Pancreas (tissue), 10 donors: ENCODE results near the gene RALB. TPM values are rescaled to one million over a fixed set of nuclear protein-coding genes. Genes with fewer than 3 reads are reported as not detected.

ENCODE experiments used
- ATAC-seq, 4 donors: fragments of 200-7000 bp; cut with Tn5 transposase; one replicate each; pipeline versions ENCODE4 v1.8.0 to v1.9.1; 2020; ENCODE audit warnings: mild to moderate bottlenecking in 4 of 4, moderate library complexity in 4 of 4
- DNase-seq, 6 donors: peaks; one replicate each; pipeline ENCODE4 v3.0.0-alpha.2; 2020
- FAIRE-seq: peaks from 2 replicates; lab custom pipeline; 2012; peaks lifted over from hg19 to GRCh38; lab: Jason Lieb, UNC
- H3K27ac ChIP-seq, 4 donors: fragments of 200-600 bp; sonication (generic); 1 replicate in 3 of 4; 2 replicates in 1 of 4; pipeline versions ENCODE4 v1.5.0 to v1.8.0; 2020
- H3K27me3 ChIP-seq, 4 donors: fragments of 200-600 bp; one replicate each; pipeline ENCODE4 v1.8.0; 2021
- H3K36me3 ChIP-seq, 3 donors: fragments of 200-600 bp; sonication (generic) in 1 of 3; one replicate each; pipeline versions ENCODE4 v1.5.0 to v1.8.0; 2020 to 2021
- H3K4me1 ChIP-seq, 3 donors: fragments of 200-600 bp; one replicate each; pipeline ENCODE4 v1.8.0; 2021
- H3K4me3 ChIP-seq, 4 donors: fragments of 200-600 bp; sonication (generic) in 2 of 4; one replicate each; pipeline versions ENCODE4 v1.5.0 to v1.8.0; 2020 to 2021
- H3K9me3 ChIP-seq, 4 donors: fragments of 200-600 bp; one replicate each; pipeline ENCODE4 v1.8.0; 2021
- WGBS, 2 donors: extraction: QIAGEN DNeasy Blood & Tissue Kit; methylation state at CpG; one replicate each; pipeline ENCODE4 v1.1.7; 2013; 5-methylcytosine and 5-hydroxymethylcytosine counted together
- intact Hi-C, 3 donors: fragments of 100-400 bp; cut with DNase I; formaldehyde crosslinking; loops; one replicate each; pipeline versions ENCODE4 v1.11.1 to v1.14.2; 2022
- polyA plus RNA-seq, 2 donors: library from polyadenylated mRNA; stranded (reverse); fragments of 200-250 nt; gene quantifications; one replicate each; pipeline ENCODE4 v1.2.3, GENCODE V29; 2013
- total RNA-seq, 6 donors: library from RNA; stranded (reverse); fragmentation: NEBNext Ultra II Directional in 4 of 6; extraction: Animal tissue kit (Norgen Biotek cat#: 25700) in 4 of 6; gene quantifications; one replicate each; pipeline versions ENCODE4 v1.2.1 to v1.2.4, GENCODE V29; 2021 to 2023
- TF ChIP-seq, protein P1 (sequence below), 4 donors: fragments of 200-600 bp; sonication (generic) in 3 of 4; IDR thresholded peaks; one replicate each; pipeline versions ENCODE4 v1.5.0 to v1.8.0; 2021; ENCODE audit warnings: antibody characterized with exemption in 4 of 4
- donor health status: healthy with polysubstance abuse.
- donor health status: DM: no; HTN: no; CAD: no; lungs with moderate emphysema.
- donor health status: DM: no; HTN: no; CAD: no.
- donor health status: control.
- donor health status: control.
- donor health status: Bipolar disorder and iron deficiency.
- donor health status: DM: yes; HTN: yes; CAD: no.
- donor health status: DM: no; HTN: no; CAD: no.
- donor health status: DM: no; HTN: no; CAD: no.
- donor health status: DM: yes; HTN: yes; CAD: no.

RALB gene
- total and polyA plus RNA-seq, 8 donors = 9.8 to 24.2 (median 15.4) TPM

DNA sequence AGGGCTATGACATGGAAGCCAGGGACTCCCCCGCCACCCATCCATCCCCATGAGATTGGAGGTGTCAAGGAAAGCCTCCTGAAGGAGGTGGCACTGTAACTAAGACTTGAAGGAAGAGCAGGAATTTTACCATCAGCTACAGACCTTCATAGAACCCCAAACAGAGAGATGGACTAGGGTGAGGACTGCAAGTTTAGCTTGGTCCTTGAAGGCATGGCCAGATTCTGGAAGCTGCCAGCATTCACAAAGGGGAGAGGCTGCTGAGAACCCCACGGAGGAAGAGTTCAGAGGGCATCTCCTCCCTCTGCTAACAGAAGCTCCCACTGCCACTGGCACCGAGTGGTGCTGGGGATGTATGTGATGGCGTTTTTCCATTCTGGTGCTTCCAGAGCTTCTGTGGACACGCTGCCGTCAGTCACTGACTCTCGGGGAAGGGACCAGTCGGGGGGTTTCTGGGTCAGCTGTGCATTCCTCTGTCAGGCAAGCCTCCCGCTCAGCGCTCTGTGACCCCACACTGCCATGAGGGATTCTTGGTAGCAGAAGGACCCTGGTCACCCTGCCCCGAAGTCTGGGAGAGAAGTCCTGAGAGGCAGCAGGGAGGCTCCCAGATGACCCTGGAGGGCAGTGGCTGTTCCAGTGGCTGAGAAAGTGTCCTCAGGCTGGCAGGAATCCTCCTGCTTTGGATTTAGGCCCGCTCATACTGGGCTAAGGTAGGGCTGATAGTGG is 47.5 kb upstream of the RALB start:
- no peak for FAIRE-seq
- 87 to 88% methylated on average over 12 of the region's 12 CpGs for WGBS, 2 donors
- intact Hi-C loops = no loop called here

DNA sequence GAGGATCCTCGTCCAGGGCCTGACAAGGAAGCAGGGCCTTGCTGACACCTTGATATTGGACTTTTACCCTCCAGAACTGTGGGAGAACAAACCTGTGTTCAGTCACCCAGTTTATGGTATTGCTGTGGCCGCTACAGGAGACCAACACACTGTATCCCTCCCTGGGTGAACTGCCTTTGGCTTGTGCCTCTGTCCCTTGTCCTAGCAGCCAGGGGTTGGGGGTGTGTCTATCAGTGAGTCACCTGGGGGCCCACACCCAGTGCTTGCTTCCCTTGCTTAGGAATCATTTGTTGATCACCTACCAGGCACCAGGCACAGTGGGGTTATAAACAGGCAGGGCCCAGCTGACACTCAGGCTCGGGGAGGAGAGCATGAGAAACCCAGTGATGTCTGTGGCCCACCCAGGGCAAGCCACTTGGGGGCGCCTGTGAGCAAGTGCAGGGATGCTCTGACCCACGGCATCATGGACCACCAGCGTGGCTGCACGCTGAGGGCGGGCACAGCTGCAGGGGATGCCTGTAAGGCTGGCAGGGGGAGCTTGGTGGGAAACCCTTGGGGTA is 46.5 kb upstream of the RALB start:
- Histone ChIP-seq H3K4me1 (no peaks in the 10 kb centered on the region), H3K9me3 (no peaks in the 10 kb centered on the region), H3K27ac (no peak overlapping the region), H3K36me3 (no peaks in the 10 kb centered on the region), H3K4me3 (no peak overlapping the region), H3K27me3 (no peaks in the 10 kb centered on the region)
- TF ChIP-seq, protein P1, sequence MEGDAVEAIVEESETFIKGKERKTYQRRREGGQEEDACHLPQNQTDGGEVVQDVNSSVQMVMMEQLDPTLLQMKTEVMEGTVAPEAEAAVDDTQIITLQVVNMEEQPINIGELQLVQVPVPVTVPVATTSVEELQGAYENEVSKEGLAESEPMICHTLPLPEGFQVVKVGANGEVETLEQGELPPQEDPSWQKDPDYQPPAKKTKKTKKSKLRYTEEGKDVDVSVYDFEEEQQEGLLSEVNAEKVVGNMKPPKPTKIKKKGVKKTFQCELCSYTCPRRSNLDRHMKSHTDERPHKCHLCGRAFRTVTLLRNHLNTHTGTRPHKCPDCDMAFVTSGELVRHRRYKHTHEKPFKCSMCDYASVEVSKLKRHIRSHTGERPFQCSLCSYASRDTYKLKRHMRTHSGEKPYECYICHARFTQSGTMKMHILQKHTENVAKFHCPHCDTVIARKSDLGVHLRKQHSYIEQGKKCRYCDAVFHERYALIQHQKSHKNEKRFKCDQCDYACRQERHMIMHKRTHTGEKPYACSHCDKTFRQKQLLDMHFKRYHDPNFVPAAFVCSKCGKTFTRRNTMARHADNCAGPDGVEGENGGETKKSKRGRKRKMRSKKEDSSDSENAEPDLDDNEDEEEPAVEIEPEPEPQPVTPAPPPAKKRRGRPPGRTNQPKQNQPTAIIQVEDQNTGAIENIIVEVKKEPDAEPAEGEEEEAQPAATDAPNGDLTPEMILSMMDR (IDR thresholded peaks at IDR 0.05) = no peak
- ATAC-seq (peak in 2 of 4 donors; percentile 21 to 30), FAIRE-seq (no peak), DNase-seq (peak in 1 of 6 donors; percentile 39)
- intact Hi-C loops = no loop called here
- 79 to 91% methylated on average over 8 of the region's 8 CpGs for WGBS, 2 donors

More for the DNA sequence above, 47.5 kb upstream of the RALB start:
- Histone ChIP-seq H3K9me3 (no peaks in the 10 kb centered on the region), H3K27ac (no peak overlapping the region), H3K4me1 (no peaks in the 10 kb centered on the region), H3K27me3 (no peaks in the 10 kb centered on the region), H3K36me3 (no peaks in the 10 kb centered on the region), H3K4me3 (no peak overlapping the region)
- TF ChIP-seq, protein P1 (IDR thresholded peaks at IDR 0.05) = no peak
- DNase-seq = peak in 1 of 6 donors; percentile 47
- no peak for ATAC-seq

DNA sequence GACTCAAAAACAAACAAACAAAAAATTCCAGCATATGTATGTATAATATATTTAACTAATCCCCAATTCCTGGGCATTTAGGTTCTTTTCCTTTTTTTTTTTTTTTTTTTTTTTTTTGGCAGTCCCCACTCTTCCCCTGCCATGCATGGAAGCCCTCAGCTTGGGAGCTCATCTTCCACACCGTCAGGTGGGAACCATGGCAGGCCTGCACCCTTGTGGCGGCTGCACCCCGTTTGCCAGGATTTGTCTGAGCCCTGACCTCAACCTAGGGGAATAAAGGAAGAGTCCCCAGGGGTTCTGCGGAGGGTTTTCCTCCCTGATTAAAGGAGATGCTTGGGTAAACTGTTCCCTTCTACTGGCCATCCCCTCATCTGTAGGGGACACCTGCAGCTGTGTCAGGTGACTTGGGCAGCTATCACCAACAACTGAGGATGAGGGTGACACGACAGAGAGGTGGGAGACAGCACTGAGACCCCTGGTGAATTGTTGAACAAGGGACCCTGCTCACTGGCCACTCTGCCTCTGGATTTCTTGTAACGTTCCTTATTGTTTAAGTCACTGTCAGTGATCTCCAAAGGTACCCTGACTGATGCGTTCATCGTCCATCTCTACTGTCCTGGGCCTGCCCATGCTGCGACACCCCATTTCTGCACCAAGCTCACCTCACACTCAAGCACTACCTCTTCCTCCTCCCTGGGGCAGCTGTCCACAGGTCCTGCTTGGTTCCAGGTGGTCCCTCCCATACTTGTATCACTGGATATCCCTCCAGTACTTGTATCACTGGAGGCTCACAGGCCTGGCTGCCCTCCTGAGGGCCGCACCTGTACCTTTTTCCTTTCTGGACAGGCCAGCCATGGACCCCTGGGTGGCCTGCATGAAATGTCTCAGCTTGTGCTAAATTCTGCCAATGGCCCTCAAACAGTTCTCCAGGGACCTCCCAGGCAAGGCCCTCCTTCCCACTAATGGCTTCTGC is 44.0 kb upstream of the RALB start:
- peak in 1 of 6 donors; percentile 26 for DNase-seq
- ATAC-seq = no peak
- H3K4me3 ChIP-seq = no peak overlapping the region
- TF ChIP-seq, protein P1 (IDR thresholded peaks at IDR 0.05) = no peak
- H3K9me3 ChIP-seq = no peaks in the 10 kb centered on the region
- no peaks in the 10 kb centered on the region for H3K36me3 ChIP-seq
- no peak overlapping the region for H3K27ac ChIP-seq
- WGBS, 2 donors = 91 to 96% methylated on average over 10 of the region's 10 CpGs
- intact Hi-C loops = no loop called here
- FAIRE-seq = no peak
- H3K4me1 ChIP-seq = no peaks in the 10 kb centered on the region
- H3K27me3 ChIP-seq = no peaks in the 10 kb centered on the region

DNA sequence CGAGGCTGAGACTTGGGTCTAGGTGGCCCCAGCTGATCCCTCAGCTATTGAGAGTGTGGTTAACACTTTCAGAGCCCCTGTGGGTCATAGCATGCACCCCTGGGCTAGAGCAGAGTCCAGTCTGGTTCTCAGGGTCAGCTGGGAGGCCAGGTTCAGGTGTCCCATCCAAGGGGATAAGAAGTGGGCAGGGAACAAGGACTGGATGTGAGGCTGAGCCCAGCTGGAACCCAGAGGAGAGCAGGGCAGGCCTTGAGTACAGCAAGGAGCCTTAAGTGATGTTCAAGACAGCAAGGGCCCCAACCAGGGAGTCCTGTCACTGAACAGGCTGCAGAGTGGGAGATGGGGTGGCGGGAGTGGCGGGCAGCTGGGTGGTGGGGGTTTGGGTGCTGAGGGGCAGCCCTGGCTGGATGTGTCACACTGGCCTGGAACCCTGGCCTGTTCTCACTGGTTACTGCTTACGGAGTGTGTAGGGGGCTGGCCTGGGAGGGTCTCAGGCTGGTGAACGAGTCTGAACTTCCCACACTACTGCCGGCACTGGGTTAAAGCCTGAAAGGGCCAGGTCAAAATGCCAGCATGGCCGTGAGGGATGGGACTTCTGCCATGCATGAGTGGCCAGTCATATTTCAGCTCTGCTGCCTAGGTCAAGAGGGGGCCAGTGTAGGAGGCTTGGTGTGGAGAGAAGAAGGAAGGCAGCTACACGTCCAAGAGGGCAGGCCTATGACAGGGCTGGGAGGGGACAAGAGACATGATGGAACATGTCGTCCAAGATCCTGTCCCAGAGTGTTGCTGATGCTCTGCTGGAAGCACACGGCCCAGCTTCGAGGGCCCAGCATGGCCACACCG is 43.0 kb upstream of the RALB start:
- intact Hi-C loops = no loop called here
- DNase-seq = peak in 1 of 6 donors; percentile 44
- no peaks in the 10 kb centered on the region for H3K36me3 ChIP-seq
- ATAC-seq = no peak
- H3K4me1 ChIP-seq = no peaks in the 10 kb centered on the region
- FAIRE-seq = no peak
- no peak overlapping the region for H3K4me3 ChIP-seq
- H3K27ac ChIP-seq = no peak overlapping the region
- H3K9me3 ChIP-seq = no peaks in the 10 kb centered on the region
- H3K27me3 ChIP-seq = no peaks in the 10 kb centered on the region
- WGBS, 2 donors = 82 to 85% methylated on average over 12 of the region's 12 CpGs
- TF ChIP-seq, protein P1 (IDR thresholded peaks at IDR 0.05) = no peak
